CD4-positive, alpha-beta T cell treated with Interleukin-21 for 1 hour (primary cell): ENCODE results near the gene SNX17.
"Not testable (repeated sequence)": the region's sequence is repeated elsewhere in the genome, so short reads cannot be mapped to it uniquely, and the experiment has no call there.

Source experiments
- DNase-seq: peaks from one replicate; pipeline ENCODE4 v3.0.0-alpha.2; 2020

The SNX17 gene, protein sequence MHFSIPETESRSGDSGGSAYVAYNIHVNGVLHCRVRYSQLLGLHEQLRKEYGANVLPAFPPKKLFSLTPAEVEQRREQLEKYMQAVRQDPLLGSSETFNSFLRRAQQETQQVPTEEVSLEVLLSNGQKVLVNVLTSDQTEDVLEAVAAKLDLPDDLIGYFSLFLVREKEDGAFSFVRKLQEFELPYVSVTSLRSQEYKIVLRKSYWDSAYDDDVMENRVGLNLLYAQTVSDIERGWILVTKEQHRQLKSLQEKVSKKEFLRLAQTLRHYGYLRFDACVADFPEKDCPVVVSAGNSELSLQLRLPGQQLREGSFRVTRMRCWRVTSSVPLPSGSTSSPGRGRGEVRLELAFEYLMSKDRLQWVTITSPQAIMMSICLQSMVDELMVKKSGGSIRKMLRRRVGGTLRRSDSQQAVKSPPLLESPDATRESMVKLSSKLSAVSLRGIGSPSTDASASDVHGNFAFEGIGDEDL

DNA sequence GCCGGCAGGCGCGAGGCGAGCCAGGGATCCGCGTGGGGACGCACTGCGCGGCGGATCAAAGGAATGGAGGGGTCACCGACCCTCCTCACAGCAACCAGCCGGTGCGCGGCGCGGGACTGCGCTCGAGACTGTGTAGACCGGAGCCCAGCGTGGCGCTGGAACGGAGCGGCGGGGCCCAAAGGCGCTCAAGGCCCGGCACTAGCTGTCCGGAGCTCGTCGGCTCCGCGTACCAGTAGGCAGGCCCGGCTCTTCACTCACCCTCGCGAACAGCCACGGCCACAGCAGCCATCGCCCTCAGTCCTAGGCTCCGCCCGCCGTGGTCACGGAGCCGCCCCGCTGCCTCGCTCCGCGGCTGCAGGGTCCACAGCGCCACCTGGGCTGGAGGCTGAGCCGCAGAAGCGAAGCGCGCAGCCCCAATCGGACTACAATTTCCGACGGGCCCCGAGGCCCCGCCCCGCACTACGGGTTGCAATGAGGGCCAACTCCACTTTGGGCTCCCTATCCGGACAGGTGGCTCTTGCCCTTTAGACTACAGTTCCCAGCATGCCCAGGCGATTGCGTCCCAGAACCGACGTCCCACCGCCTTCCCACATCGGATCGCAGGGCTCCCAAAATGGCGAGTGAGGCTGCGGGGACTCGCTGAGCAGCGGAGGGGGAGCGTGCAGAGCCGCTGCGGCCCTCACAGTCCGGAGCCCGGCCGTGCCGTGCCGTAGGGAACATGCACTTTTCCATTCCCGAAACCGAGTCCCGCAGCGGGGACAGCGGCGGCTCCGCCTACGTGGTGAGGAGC, at the start of gene SNX17, which contains the start of gene EIF2B4:
Gene SNX17, plus strand, starts transcription at position 591 of the 790 bp plus-strand sequence. Its CDS starts 128 bp downstream, at position 719.
Gene EIF2B4, minus strand, starts transcription at position 313 of the 790 bp plus-strand sequence. Its CDS starts 24 bp downstream, at position 289.
- peak; percentile 100 for DNase-seq

DNA sequence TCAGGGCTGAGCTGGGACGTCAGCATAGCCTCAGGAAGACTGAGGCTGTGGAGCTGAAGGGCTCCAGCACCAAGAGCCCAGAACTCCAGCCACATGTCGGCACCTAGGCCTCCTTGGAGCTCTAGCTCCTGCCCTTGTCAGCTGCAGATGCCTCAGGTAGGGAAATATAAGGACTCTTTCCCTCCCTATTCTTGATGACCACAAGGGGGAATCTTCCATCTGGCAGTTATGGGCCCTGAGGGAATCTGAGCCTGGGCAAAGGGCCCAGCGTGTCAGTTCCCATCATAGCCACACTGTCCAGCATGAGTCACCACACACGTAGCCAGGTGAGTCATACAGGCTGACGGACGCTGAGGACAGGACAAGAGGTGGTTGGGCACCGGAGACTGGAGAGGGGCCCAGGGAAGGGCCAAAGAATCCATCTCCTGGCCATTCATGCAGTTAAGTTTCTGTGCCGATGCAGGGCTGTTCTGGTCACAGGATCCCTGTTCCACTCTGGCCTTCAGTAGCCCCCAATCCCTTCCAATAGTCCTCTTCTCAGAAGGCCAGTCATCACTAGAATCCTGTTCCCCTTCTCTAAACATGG, 49.4 kb upstream of the SNX17 start:
- DNase-seq = no peak

DNA sequence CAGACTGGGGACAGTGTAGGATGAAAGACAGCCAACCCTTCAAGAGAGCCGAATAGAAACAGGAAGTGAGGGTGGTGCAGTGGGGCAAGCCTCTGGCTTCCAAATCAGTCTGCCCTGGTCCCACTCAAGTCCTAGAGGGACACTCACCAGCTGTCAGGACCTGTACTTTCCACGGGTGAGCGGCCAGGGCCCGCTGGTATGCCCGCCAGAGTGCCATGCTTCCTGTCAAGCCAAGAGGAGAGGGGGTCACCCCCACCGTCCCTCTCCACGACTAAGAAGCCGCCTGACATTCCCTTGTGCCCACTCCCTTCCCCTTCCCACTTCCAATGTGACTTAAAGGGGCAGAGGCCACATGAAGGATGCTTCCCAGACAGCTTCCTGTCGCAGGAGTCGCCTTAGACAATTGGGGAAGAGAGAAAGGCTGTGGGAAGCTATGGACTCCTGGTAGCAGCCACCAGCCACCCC, 48.1 kb upstream of the SNX17 start:
- DNase-seq = peak; percentile 18

DNA sequence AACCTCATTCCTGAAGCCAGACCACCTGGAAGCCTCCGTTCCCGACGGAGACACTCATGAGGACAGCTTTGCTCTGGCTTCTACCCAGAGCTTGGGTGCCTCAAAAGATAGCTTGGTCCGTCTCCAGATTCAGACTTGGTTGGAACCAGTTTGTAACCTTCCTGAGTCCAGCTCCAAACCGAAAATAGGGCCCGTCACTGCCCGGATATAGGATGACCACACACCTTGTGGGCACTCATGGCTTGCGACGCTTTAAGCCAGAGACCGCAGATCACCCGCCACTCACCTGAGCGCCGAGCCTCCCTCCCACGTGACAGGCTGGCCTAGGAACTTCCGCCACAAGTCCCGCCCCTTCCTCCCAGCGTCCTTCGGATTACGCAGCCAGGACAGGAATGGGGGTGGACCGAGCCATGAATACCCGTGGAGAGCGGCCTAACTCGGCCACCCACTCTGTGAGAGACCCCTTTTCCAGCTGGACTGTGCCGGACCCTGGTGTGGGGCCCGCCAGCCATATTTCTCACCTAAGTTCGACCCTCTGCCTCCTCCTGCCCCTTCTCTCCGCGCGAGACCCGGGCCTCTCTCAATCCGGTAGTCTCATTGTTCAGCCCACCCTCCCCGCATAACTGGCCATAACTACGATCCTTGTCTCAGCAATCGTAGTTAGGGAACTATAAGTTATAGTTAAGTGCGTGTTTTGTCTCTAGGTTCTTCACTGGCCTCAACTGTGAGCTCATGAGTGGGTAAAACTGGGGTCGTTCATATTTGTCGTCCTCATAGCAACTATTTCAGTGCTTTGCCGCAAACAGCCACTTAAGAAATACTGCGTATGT, 47.4 kb upstream of the SNX17 start, which contains the start of gene MPV17:
Gene MPV17, minus strand, starts transcription at position 332 of the 830 bp plus-strand sequence. CDS start 580 bp downstream, outside the sequence.
- peak; percentile 88 for DNase-seq

DNA sequence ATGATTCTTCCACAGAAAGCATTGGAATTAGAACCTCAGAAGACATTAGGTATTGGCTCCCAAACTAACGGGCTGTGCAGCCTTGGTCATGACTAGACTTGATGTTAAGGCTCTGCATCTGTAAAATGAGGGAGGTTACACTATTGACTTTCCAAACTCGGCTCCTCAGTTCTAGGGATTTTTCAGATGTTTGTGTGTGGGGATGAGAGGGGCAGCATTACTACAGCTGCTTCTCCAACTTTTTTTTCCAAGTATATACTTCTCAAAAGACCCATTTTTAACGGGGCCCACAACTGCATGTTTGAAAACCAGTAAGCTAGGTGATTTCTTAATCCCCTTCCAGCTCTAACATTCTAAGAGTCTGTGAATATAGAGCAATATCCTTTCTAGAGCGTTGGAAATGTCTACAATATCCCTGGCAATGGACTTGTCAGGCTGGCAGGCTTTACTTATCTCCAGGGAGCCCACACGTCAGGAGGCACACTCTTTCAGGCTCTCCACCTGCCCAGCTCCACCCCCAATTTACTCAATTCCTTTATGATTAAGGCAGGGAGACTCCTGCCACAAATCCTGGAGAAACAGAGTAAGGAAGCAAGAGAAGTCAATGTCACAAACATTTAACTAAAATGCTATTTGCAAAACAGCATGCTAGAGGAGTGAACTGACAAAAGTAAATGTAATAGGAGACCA, 46.7 kb upstream of the SNX17 start:
- DNase-seq = no peak

DNA sequence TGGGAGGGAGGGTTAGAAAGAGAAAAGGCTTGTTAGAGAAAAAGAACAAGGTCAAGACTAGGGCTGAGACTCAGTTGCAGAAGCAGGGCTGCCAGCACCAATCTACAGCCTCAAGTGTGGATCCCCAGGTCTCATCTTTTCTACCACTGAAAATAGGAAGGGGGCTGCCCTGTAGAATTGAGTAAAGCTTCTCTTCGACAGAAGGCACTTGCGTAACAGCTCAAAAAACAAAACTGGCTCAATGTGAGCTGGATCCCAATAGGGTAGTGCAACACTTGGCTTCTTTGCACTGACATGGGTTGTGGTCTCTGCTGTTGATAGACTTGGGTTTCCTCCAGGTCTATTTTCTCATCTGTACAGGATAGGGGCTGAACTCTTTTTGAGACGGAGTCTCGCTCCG, 45.7 kb upstream of the SNX17 start:
- DNase-seq = no peak

DNA sequence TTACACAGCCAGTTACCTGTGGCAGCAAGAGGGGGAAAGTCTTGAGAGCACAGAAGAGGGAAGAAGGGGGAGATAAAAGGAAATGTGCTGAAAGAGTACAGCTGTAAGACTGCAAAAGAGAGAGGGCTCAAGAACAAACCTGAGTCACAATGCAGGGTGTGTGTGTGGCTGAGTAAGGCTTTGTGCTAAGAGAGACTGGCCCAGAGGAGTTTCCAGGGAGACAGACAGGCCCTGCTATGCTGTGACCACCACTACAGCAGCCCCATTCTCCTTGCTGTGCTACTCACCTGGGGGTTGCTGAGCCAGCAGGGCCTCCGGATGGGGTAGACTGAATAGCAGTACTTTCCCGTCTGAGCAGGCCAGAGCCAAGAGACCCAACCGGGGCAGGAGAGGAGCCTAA, 35.1 kb upstream of the SNX17 start:
- DNase-seq = no peak

DNA sequence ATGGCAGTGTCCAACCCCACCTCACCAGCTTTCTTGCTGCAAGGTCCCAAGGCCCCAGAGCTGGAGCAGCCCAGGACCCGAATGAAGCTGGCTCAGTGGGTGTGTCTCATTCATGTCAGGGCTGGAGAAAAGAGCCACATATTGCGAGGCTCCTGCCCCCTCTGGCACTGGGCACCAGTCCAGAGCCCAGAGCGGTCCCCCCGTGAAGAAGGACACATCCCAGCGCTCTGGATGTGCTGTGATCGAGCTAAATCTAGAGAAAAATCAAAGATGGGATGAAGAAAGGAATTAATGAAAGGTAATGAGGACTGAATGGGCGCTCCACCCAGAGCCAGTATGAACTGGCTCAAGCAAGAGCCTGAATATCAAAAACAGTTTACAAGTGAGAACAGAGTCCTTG, 34.2 kb upstream of the SNX17 start:
- no peak for DNase-seq

DNA sequence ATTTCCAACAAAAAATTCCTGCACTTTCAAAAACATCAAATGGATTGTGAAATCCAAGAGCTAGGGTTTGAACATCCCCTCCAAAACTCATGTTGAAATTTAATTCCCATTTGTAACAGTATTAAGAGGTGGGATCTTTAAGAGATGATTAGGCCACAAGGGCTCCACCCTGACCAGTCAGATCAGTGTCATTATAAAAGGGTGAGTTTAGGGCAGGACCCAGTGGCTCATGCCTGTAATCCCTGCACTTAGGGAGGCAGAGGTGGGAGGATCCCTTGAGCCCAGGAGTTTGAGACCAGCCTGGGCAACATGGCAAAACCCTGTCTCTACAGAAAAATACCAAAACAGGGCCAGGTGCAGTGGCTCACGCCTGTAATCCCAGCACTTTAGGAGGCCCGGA, 22.8 kb upstream of the SNX17 start:
- no peak for DNase-seq

DNA sequence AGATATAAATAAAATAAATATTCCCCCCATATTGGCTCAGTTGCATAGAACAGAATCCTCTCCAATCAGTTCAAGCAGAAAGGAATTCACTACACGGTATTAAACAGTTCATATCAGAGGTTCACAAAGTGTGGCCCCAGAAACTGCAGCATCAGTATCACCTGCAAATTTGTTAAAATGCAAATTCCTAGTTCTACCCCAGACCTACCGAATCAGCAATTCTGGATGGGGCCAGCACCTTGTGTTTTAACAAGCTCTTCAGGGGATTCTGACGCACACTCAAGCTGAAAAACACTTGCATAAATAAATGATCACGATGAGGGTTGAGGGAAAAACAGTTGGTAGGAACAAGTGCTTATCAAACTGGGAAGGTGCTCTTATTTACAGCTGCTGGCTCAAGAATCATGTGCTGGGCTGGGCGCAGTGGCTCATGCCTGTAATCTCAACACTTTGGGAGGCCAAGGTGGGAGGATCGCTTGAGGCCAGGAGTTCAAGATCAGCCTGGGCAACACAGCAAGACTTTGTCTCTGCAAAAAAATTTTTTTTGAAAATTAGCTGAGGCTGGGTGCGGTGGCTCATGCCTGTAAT, 20.2 kb upstream of the SNX17 start:
- no peak for DNase-seq

DNA sequence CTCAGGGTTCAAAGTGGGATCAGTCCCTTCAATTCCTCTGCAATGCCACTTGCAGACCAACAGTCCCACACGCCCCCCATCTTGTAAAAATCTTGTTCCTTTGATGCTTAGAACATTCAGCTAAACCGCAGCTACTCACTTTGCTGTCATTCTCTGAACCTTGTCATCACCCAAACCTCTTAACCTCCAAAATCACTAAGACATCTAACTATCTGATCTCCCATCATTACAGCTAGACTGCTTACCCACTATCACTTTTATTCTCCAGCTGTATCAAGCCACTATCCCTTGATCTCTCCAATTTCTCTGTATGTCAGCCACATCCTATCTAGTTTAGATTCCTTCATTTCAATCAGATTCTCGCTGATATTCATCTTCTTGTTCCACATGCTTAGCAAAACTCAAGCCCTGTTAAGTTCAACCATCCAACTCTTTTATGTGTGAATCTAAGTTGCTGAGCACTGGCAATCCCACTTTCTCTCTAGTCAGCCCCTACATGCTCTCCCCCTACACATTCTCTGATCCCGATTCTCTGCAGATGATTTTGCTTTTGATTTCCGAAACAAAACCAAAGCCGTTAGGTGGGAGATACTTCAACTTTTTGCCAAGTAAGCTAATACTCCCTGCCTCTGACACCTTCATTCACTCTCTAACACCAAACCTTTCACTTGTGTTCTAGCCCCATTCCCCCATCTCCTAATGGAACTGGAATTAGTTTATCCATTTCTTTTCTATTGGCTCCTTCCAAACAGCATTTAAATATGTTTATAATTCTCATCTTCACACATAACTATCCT, 18.4 kb upstream of the SNX17 start:
- DNase-seq = peak; percentile 19

DNA sequence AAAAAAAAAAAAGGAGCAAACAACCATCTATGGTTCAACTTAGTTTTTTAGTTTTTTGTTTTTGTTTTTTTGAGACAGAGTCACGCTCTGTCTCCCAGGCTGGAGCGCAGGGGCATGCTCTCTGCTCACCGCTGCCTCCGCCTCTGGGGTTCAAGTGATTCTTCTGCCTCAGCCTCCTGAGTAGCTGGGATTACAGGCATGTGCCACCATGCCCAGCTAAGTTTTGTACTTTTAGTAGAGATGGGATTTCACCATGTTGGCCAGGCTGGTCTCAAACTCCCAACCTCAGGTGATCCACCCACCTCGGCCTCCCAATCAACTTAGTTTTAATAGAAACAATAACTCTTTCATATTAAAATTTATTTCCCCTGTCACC, 17.0 kb upstream of the SNX17 start:
- not testable (repeated sequence) for DNase-seq

DNA sequence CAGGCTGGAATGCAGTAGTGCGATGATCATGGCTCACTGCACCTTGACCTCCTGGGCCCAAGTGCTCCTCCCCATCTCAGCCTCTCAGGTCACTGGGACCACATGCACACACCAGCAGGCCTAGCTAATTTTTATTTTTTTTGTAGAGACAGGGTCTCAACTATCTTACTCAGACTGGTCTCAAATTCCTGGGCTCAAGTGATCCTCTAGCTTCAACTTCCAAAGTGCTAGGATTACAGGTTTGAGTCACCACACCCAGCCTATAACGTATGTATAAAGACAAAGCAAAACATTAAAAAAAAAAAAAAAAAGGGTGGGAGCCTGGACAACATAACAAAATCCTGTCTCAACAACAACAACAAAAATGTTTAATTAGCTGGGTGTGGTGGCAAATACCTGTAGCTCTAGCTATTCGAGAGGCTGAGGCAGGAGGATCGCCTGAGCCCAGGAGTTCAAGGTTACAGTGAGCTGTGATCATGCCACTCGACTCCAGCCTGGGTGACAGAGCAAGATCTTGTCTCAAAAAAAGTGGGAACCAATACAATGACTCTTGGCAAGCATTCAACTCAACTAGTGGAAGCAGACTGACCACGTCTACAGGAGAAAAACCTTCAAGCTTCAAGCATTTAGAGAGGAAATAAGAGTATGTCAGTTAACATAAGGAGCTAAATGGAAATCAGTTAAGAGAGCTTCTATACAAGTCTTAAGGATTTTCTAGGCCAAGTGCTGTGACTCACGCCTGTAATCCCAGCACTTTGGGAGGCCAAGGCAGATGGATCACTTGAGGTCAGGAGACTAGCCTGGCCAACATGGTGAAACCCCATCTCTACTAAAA, 16.4 kb upstream of the SNX17 start:
- no peak for DNase-seq

DNA sequence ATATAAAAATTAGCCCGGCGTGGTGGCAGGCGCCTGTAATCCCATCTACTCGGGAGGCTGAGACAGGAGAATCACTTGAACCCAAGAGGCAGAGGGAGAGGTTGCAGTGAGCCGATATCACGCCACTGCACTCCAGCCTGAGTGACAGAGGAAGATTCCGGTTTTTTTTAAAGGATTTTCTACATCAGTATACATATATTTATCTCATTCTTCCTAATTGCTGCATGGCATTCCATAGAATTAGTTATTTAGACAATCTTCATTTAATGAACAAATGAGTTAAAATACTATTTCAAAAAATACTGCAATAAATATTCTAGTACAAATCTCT, 15.9 kb upstream of the SNX17 start:
- DNase-seq = no peak

DNA sequence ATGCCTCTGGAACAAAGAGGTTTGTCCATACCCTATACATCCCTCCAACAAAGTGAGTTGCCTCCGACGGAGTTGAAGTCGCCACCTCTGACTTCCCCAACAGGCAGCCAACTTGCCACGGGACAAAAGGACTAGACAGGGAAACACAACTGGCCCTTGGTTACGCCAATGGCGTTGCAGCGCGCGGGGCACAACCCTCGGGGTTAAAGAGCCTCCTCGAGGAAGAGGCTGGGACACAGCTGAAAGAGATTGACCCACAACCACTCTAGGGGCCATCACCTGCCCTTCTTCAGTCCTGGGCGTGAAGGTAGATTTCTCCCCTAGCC, 14.4 kb upstream of the SNX17 start:
- DNase-seq = no peak

DNA sequence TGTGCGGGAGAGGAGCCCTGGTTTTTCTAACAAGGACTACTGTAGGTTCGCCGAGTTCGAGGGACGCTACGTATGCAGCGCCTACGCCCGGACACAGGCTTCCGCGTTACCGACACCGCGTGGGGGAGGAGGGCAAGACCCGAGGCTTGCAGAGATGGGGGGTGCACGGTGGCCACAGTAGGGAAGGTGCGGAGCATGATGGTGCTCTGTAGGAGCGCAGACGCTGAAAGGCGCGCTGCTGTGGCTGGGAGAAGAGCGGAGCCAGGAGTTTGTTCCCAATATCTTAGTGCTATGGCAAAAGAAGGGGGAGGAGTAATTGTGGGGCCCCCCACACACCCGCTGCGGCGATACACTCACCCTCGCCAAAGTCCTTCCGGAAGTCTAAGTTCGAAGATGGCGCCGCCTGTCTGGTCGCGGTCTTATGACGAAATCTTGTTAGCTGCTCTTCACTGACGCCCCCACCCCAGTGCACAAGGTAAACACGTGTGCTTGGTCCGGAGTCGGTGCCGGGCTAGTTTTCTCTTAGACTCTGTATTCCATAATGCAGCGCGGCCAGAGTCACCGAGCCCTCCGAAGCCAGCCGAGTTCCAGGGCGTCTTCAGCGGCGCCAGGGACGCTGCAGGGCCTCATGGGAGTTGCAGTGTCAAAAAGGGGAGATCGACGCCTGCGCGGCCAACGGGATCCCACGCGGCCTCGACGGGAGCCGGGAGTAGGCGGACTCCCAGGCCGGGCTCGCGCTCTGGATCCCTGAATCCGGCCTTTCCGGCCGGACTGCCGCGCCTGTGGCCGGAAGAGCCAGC, 13.8 kb upstream of the SNX17 start, which contains the start of gene GTF3C2:
Gene GTF3C2, minus strand, starts transcription at position 383 of the 800 bp plus-strand sequence. CDS start 13,210 bp downstream, outside the sequence.
- DNase-seq = peak; percentile 94

DNA sequence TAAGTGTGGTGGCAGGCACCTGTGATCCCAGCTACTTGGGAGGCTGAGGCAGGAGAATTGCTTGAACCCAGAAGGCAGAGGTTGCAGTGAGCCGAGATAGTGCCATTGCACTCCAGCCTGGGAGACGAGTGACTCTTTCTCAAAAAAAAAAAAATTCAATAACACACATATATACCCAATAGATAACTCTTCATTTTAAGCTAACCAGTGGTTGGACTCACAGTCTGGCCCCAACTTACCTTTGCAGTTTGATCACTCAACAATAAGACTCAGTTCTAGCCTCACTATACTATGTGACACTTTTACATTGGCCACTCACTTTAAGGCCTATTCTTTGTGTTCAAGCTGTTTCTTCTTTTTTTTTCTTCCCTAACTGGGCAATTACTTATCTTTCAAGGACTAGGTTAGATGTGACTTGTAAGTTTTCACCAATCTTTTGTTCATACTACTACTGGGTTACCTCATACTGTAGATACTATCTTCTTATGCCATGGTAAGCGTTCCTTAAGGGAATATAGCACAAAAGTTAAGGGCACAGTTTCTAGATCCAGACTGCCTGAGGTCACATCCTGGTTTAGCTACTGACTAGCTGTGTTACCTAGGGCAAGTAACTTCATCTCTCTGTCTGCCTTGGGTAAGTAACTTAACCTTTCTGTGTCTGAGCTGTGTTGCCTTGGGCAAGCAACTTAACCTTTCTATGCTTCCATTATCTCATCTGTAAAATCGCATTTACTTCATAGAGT, 7.6 kb upstream of the SNX17 start:
- no peak for DNase-seq

DNA sequence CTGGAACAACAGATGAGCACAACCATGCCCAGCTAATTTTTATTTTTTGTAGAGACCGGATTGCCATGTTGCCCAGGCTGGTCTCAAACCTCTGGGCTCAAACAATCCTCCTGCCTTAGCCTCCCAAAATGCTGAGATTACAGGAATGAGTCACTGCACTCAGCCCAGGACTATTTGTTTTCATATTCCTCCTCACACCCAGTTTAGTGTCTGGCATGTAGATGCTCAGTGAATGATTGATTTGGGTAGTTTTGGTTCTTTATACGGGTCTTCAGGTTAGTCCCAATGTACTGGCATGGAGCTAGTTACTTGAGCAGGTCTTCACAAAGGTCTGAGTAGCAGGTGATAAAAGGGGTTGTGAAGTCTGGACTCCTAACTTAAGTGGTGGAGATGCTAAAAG, 6.5 kb upstream of the SNX17 start:
- no peak for DNase-seq
